Measurements from ENCODE around the gene GNL3.

- TF ChIP-seq ZFP30 (CRISPR knock-in tag; IDR thresholded peaks at IDR 0.05) (no peak), PATZ1 (CRISPR knock-in tag; IDR thresholded peaks at IDR 0.05; ENCODE audit: borderline replicate concordance) (no peak), TSHZ2 (CRISPR knock-in tag; IDR thresholded peaks at IDR 0.05) (no peak), ZNF565 (CRISPR knock-in tag; conservative IDR thresholded peaks at IDR 0.05; ENCODE audit: low read depth) (no peak), CSRNP3 (CRISPR knock-in tag; IDR thresholded peaks at IDR 0.05) (no peak)
Observed at GRCh38 chr3:52681596-52681995, 4.2 kb upstream of the GNL3 start.

All from SK-N-SH treated with all-trans-retinoic acid at 6 μM for 48 hours (cell line).